H9 (cell line): Measurements from ENCODE around the gene RSPH3. TPM values are rescaled to one million over a fixed set of nuclear protein-coding genes. Genes with fewer than 3 reads are reported as not detected.

Source experiments
- DNase-seq: peaks from one replicate; pipeline ENCODE4 v3.0.0-alpha.2; 2017
- H2AFZ ChIP-seq: one replicate; pipeline ENCODE4 v1.6.1; 2013; ENCODE audit warnings: mild to moderate bottlenecking, low read length, control low read depth, moderate library complexity
- H2AK5ac ChIP-seq: 2 replicates; pipeline ENCODE4 v1.6.1; 2013; ENCODE audit warnings: low read length, control low read depth, mixed read lengths; ENCODE audit not compliant: insufficient read length
- H2BK120ac ChIP-seq: one replicate; pipeline ENCODE4 v1.6.1; 2013; ENCODE audit warnings: low read depth, mild to moderate bottlenecking, low read length, control low read depth, inconsistent platforms; ENCODE audit not compliant: poor library complexity, severe bottlenecking
- H2BK12ac ChIP-seq: 2 replicates; pipeline ENCODE4 v1.6.1; 2013; ENCODE audit warnings: low read length, control low read depth, mixed read lengths, low read depth; ENCODE audit not compliant: insufficient read length
- H2BK15ac ChIP-seq: 2 replicates; pipeline ENCODE4 v1.6.1; 2013; ENCODE audit warnings: low read depth, low read length, control low read depth
- H2BK20ac ChIP-seq: one replicate; pipeline ENCODE4 v1.6.1; 2013; ENCODE audit warnings: low read depth, mild to moderate bottlenecking, low read length, control low read depth, inconsistent platforms; ENCODE audit not compliant: poor library complexity, severe bottlenecking
- H2BK5ac ChIP-seq: 2 replicates; pipeline ENCODE4 v1.6.1; 2013; ENCODE audit warnings: low read length, control low read depth, mixed read lengths; ENCODE audit not compliant: insufficient read length
- H3K14ac ChIP-seq: 2 replicates; pipeline ENCODE4 v1.6.1; 2013; ENCODE audit warnings: low read length, control low read depth; ENCODE audit not compliant: insufficient read depth
- H3K18ac ChIP-seq: 2 replicates; pipeline ENCODE4 v1.6.1; 2013; ENCODE audit warnings: low read depth, mild to moderate bottlenecking, mixed read lengths, low read length, control low read depth; ENCODE audit not compliant: insufficient read length
- H3K23ac ChIP-seq: 2 replicates; pipeline ENCODE4 v1.6.1; 2013; ENCODE audit warnings: low read length, control low read depth, mixed read lengths, low read depth; ENCODE audit not compliant: insufficient read length
- H3K23me2 ChIP-seq: 2 replicates; pipeline ENCODE4 v1.6.1; 2013; ENCODE audit warnings: low read depth, mild to moderate bottlenecking, mixed read lengths, low read length, control low read depth; ENCODE audit not compliant: insufficient read length, poor library complexity, severe bottlenecking
- H3K27ac ChIP-seq: 2 replicates; pipeline ENCODE4 v1.5.1; 2013; ENCODE audit warnings: low read length, control low read depth, mixed read lengths, low read depth; ENCODE audit not compliant: insufficient read length
- H3K27me3 ChIP-seq: 2 replicates; pipeline ENCODE4 v1.6.1; 2013; ENCODE audit warnings: low read length, control low read depth, inconsistent platforms; ENCODE audit not compliant: insufficient read depth
- H3K4ac ChIP-seq: 2 replicates; pipeline ENCODE4 v1.6.1; 2013; ENCODE audit warnings: low read depth, mild to moderate bottlenecking, control low read depth, inconsistent platforms, low read length, moderate library complexity
- H3K4me1 ChIP-seq: 2 replicates; pipeline ENCODE4 v1.6.1; 2013; ENCODE audit warnings: low read length, control low read depth, inconsistent platforms; ENCODE audit not compliant: insufficient read depth
- H3K4me2 ChIP-seq: 2 replicates; pipeline ENCODE4 v1.6.1; 2013; ENCODE audit warnings: low read length, control low read depth, mixed read lengths; ENCODE audit not compliant: insufficient read length, insufficient read depth
- H3K56ac ChIP-seq: 2 replicates; pipeline ENCODE4 v1.6.1; 2013; ENCODE audit warnings: low read depth, mild to moderate bottlenecking, mixed read lengths, low read length, control low read depth; ENCODE audit not compliant: insufficient read length
- H3K79me1 ChIP-seq: 2 replicates; pipeline ENCODE4 v1.6.1; 2013; ENCODE audit warnings: low read depth, mild to moderate bottlenecking, moderate library complexity, low read length, control low read depth, inconsistent platforms; ENCODE audit not compliant: insufficient read depth, poor library complexity, severe bottlenecking
- H3K79me2 ChIP-seq: 2 replicates; pipeline ENCODE4 v1.6.1; 2013; ENCODE audit warnings: low read length, control low read depth, inconsistent platforms; ENCODE audit not compliant: insufficient read depth
- H3K9ac ChIP-seq: 2 replicates; pipeline ENCODE4 v1.6.1; 2013; ENCODE audit warnings: low read length, control low read depth, mixed read lengths; ENCODE audit not compliant: insufficient read length; ENCODE audit errors: extremely low read depth
- H3K9me3 ChIP-seq: one replicate; pipeline ENCODE4 v1.6.1; 2013; ENCODE audit warnings: low read depth, low read length, inconsistent platforms; ENCODE audit not compliant: control insufficient read depth
- H3T11ph ChIP-seq: one replicate; pipeline ENCODE4 v1.6.1; 2013; ENCODE audit warnings: mild to moderate bottlenecking, low read length, control low read depth, inconsistent platforms
- H4K20me1 ChIP-seq: one replicate; pipeline ENCODE4 v1.6.1; 2013; ENCODE audit not compliant: control insufficient read depth, insufficient read length, insufficient read depth
- H4K5ac ChIP-seq: 2 replicates; pipeline ENCODE4 v1.6.1; 2013; ENCODE audit warnings: low read depth, mild to moderate bottlenecking, mixed read lengths, low read length, control low read depth; ENCODE audit not compliant: insufficient read length
- H4K8ac ChIP-seq: replicated peaks from 2 replicates; pipeline ENCODE4 v1.6.1; 2013; ENCODE audit warnings: low read length, control low read depth, mixed read lengths, low read depth; ENCODE audit not compliant: insufficient read length
- H4K91ac ChIP-seq: 2 replicates; pipeline ENCODE4 v1.6.1; 2013; ENCODE audit warnings: low read depth, mild to moderate bottlenecking, moderate library complexity, mixed read lengths, low read length, control low read depth; ENCODE audit not compliant: insufficient read length
- H3K27ac Mint-ChIP-seq, 3 experiments: 2 replicates in 2 of 3; 3 replicates in 1 of 3; pipeline ENCODE4 v1.8.0; 2020 to 2021; ENCODE audit warnings: mixed read lengths in 3 of 3, mild to moderate bottlenecking in 1 of 3, moderate library complexity in 1 of 3
- H3K27me3 Mint-ChIP-seq: 2 replicates; pipeline ENCODE4 v1.8.0; 2021; ENCODE audit warnings: low read depth, mild to moderate bottlenecking, moderate library complexity, mixed read lengths
- H3K36me3 Mint-ChIP-seq, 3 experiments: 2 replicates in 2 of 3; 3 replicates in 1 of 3; pipeline ENCODE4 v1.8.0; 2020 to 2021; ENCODE audit warnings: low read depth in 3 of 3, mixed read lengths in 3 of 3; ENCODE audit not compliant: insufficient read depth in 1 of 3
- H3K4me1 Mint-ChIP-seq, 2 experiments: 2 replicates each; pipeline ENCODE4 v1.8.0; 2020; ENCODE audit warnings: mixed read lengths in 2 of 2
- H3K4me3 Mint-ChIP-seq, 2 experiments: 2 replicates in 1 of 2; 3 replicates in 1 of 2; pipeline ENCODE4 v1.8.0; 2020 to 2021; ENCODE audit warnings: mild to moderate bottlenecking in 2 of 2, mixed read lengths in 2 of 2, moderate library complexity in 1 of 2
- H3K9me3 Mint-ChIP-seq, 2 experiments: 2 replicates in 1 of 2; 3 replicates in 1 of 2; pipeline ENCODE4 v1.8.0; 2020; ENCODE audit warnings: mild to moderate bottlenecking in 2 of 2, mixed read lengths in 2 of 2, moderate library complexity in 1 of 2
- CTCF ChIP-seq: fragments of 200-600 bp; sonication (generic); conservative IDR thresholded peaks from 3 replicates; pipeline ENCODE4 v1.8.0; 2021; ENCODE audit warnings: antibody characterized with exemption, mild to moderate bottlenecking
- whole genome bisulfite sequencing: extraction: QIAGEN DNeasy Blood & Tissue Kit; methylation state at CpG from one replicate; pipeline ENCODE4 v1.1.7; 2013; ENCODE audit warnings: missing lambda C conversion rate, low lambda C conversion rate, mixed read lengths; ENCODE audit not compliant: insufficient read length; ENCODE audit errors: extremely low coverage; 5-methylcytosine and 5-hydroxymethylcytosine counted together
- total RNA-seq: library from RNA; stranded (reverse); gene quantifications from 2 replicates; pipeline ENCODE4 v1.2.1, GENCODE V29; 2021

Gene RSPH3
- total RNA-seq, 1 experiment from 2014 or later, result 2.2 TPM

DNA sequence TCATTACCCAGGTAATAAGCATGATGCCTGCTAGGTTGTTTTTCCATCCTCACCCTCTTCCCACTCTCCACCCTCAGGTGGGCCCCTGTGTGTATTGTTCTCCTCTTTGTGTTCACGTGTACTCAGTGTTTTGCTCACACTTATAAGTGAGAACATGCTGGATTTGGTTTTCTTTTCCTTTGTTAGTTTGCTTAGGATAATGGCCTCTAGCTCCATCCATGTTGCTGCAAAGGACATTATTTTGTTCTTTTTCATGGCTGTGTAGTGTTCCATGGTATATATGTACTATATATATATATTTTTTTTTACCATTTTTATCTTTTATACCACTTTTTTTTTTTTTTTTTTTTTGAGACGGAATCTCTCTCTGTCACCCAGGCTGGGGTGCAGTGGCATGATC, 71.9 kb downstream of the RSPH3 start:
- Mint-ChIP-seq H3K27ac (no peak overlapping the region), H3K36me3 (no peaks in the 10 kb centered on the region), H3K4me3 (no peak overlapping the region), H3K9me3 (peaks cover 0 to 2% of the 10 kb centered on the region in 2 experiments; a peak in 1 of 5 replicates), H3K4me1 (peaks cover 22% of the 10 kb centered on the region in 2 experiments), H3K27me3 (no peaks in the 10 kb centered on the region)
- H4K91ac ChIP-seq, result no peak overlapping the region
- no peak overlapping the region for H2AK5ac ChIP-seq
- no peak overlapping the region for H3K14ac ChIP-seq
- H4K8ac ChIP-seq, result no peak overlapping the region
- no peaks in the 10 kb centered on the region for H3K79me2 ChIP-seq
- H3K79me1 ChIP-seq, result no peaks in the 10 kb centered on the region
- no peaks in the 10 kb centered on the region for H4K20me1 ChIP-seq
- no peak overlapping the region for H2BK5ac ChIP-seq
- no peak overlapping the region for H2BK20ac ChIP-seq
- H3K9me3 ChIP-seq, result no peaks in the 10 kb centered on the region
- H3K27ac ChIP-seq, result no peak overlapping the region
- H2BK120ac ChIP-seq, result no peak overlapping the region
- DNase-seq, result no peak
- no peaks in the 10 kb centered on the region for H3K27me3 ChIP-seq
- H4K5ac ChIP-seq, result no peak overlapping the region
- no peaks in the 10 kb centered on the region for H3K23me2 ChIP-seq
- no peak overlapping the region for H3K23ac ChIP-seq
- no peak overlapping the region for H3K9ac ChIP-seq
- no peak overlapping the region for H3K4me2 ChIP-seq
- H3K4ac ChIP-seq, result no peak overlapping the region
- H3K4me1 ChIP-seq, result peaks cover 3% of the 10 kb centered on the region; the same call in 1 of the 2 replicates
- no peak overlapping the region for H2BK15ac ChIP-seq
- H3K56ac ChIP-seq, result no peak overlapping the region
- H2BK12ac ChIP-seq, result no peak overlapping the region
- no peak for TF ChIP-seq CTCF
- H3T11ph ChIP-seq, result no peak overlapping the region
- H2AFZ ChIP-seq, result no peak overlapping the region
- WGBS, result no CpG with 5 or more reads among the region's 2 CpGs
- no peak overlapping the region for H3K18ac ChIP-seq
